Occipital lobe (tissue), 2 donors: ENCODE data around the gene C22orf39. TPM values are rescaled to one million over a fixed set of nuclear protein-coding genes. Genes with fewer than 3 reads are reported as not detected.

Experiments used
- DNase-seq: peaks from one replicate; lab custom pipeline; 2025; lab: John Stamatoyannopoulos, UW
- total RNA-seq: library from RNA; depleted of rRNA; stranded (reverse); fragments of >200 nt; gene quantifications from one replicate; pipeline ENCODE4 v1.2.3, GENCODE V29; 2014

Gene C22orf39
- total RNA-seq = 31.8 TPM

- DNase-seq = peak; percentile 89
These were observed at the start of gene C22orf39 for GRCh38 chr22:19447330-19448075. TSS of gene C22orf39 (minus strand) at chr22:19447711. CDS start at chr22:19447688, 23 bp downstream.

- no peak for DNase-seq
These were observed 49.7 kb upstream of the C22orf39 start for GRCh38 chr22:19497245-19497644.

GRCh38 chr22:19496324-19496630, 48.8 kb upstream of the C22orf39 start:
- DNase-seq = no peak

- DNase-seq = no peak
These were observed 48.2 kb upstream of the C22orf39 start for GRCh38 chr22:19495562-19496323.

- DNase-seq = no peak
These were observed 47.2 kb upstream of the C22orf39 start for GRCh38 chr22:19494676-19495173.

- DNase-seq = no peak
These were observed 46.6 kb upstream of the C22orf39 start for GRCh38 chr22:19494001-19494560.

GRCh38 chr22:19492504-19493174, 45.1 kb upstream of the C22orf39 start:
- DNase-seq = no peak

- no peak for DNase-seq
These were observed 43.2 kb upstream of the C22orf39 start for GRCh38 chr22:19490628-19491230.

- no peak for DNase-seq
These were observed 41.7 kb upstream of the C22orf39 start for GRCh38 chr22:19488884-19489843.

- DNase-seq = no peak
These were observed 40.8 kb upstream of the C22orf39 start for GRCh38 chr22:19488285-19488684.

- no peak for DNase-seq
These were observed 36.2 kb upstream of the C22orf39 start for GRCh38 chr22:19483481-19484244.

- DNase-seq = no peak
These were observed 34.8 kb upstream of the C22orf39 start for GRCh38 chr22:19482297-19482696.

- no peak for DNase-seq
These were observed 33.3 kb upstream of the C22orf39 start for GRCh38 chr22:19480789-19481188.

- no peak for DNase-seq
These were observed 32.7 kb upstream of the C22orf39 start for GRCh38 chr22:19480173-19480568.

- peak; percentile 97 for DNase-seq
These were observed 32.1 kb upstream of the C22orf39 start, which contains the start of gene CDC45 for GRCh38 chr22:19479355-19480172. TSS of gene CDC45 (plus strand) at chr22:19479920. CDS start at chr22:19479969, 49 bp downstream.

- DNase-seq = peak; percentile 77
These were observed 31.4 kb upstream of the C22orf39 start, which contains the start of gene UFD1 for GRCh38 chr22:19478901-19479354. TSS of gene UFD1 (minus strand) at chr22:19479193. CDS start at chr22:19479085, 108 bp downstream.

- DNase-seq = no peak
These were observed 30.8 kb upstream of the C22orf39 start for GRCh38 chr22:19478045-19478900.
